Suprapubic skin (tissue), 4 donors: ENCODE measurements around the gene TTC27.

Experiments
- CTCF ChIP-seq, 2 donors: fragments of 200-600 bp in 1 of 2; fragments of 450-650 bp in 1 of 2; sonication (generic) in 1 of 2; IDR thresholded peaks; one replicate each; pipeline ENCODE4 v1.5.1; 2016 to 2019; ENCODE audit warnings: antibody characterized with exemption in 2 of 2, mild to moderate bottlenecking in 1 of 2, moderate library complexity in 1 of 2
- EP300 ChIP-seq: sonication (generic); formaldehyde crosslinking; IDR thresholded peaks from one replicate; pipeline ENCODE4 v1.6.1; 2017; ENCODE audit warnings: antibody characterized with exemption
- POLR2A ChIP-seq, 2 donors: fragments of 450-650 bp; IDR thresholded peaks; one replicate each; pipeline ENCODE4 v1.6.1; 2017; ENCODE audit warnings: antibody characterized with exemption in 2 of 2, mild to moderate bottlenecking in 2 of 2, moderate library complexity in 2 of 2
- POLR2AphosphoS5 ChIP-seq, 3 donors: sonication (generic); formaldehyde crosslinking; IDR thresholded peaks; one replicate each; pipeline ENCODE4 v1.6.1; 2017; ENCODE audit warnings: antibody characterized with exemption in 3 of 3

DNA sequence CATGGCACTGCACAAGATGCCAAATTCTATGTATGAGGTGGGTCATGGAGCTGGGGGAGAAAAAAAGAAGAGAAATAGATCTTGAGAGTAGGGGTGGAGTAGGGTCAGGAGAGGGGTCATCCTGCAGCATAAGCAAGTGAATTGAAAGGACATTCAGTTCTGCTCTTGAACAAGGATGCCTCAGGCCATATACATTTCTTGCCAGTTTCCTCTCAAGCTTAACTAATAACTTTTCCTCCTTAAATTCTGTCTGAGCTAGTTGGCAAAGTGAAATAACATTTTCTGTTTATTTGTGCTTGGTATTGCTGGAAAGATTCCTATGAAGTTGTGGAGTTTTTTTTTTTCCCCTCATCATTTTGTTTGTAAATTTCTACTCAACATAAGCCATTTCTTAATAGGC lies 219.9 kb downstream of the TTC27 start:
- TF ChIP-seq CTCF (IDR thresholded peaks at IDR 0.05) (no peak), EP300 (no peak), POLR2A (IDR thresholded peaks at IDR 0.05) (no peak), POLR2AphosphoS5 (IDR thresholded peaks at IDR 0.05) (no peak)
